Measurements from ENCODE around the gene MAST4.

DNA sequence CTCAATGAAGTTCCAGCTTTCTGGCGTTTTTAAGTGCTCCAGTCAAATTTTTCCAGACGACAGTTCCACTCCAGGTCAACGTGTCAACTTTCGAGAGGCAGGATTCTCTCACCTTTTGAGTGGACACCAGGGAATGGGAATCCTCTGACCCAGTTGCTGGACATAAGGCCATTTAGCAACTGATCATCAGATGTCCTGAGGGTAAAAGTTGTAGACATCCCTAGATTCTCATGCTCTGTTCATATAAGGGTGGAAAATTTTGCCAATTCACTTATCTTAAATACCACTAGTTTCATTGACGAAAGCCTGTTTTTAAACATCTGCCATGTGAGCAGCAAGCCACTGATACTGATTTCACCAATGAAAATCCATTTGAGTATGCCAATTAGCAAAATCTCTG, 275.5 kb downstream of the MAST4 start:
- no peak for TF ChIP-seq POLR2AphosphoS5 (IDR thresholded peaks at IDR 0.05)
- TF ChIP-seq EP300 (IDR thresholded peaks at IDR 0.05) = no peak

All from gastroesophageal sphincter (tissue), 2 donors.